H54 (cell line): ENCODE data around the gene GABRD.

Experiments used
- DNase-seq: peaks from one replicate; pipeline ENCODE4 v3.0.0; 2011; ENCODE audit warnings: low spot score, mixed read lengths; ENCODE audit not compliant: insufficient read length
- FAIRE-seq: peaks from 3 replicates; lab custom pipeline; 2011; peaks lifted over from hg19 to GRCh38; lab: Jason Lieb, UNC
- POLR2A ChIP-seq: IDR thresholded peaks from 2 replicates; pipeline ENCODE4 v1.6.1; 2011; ENCODE audit warnings: low read depth, mild to moderate bottlenecking, low read length

The GABRD gene

DNA sequence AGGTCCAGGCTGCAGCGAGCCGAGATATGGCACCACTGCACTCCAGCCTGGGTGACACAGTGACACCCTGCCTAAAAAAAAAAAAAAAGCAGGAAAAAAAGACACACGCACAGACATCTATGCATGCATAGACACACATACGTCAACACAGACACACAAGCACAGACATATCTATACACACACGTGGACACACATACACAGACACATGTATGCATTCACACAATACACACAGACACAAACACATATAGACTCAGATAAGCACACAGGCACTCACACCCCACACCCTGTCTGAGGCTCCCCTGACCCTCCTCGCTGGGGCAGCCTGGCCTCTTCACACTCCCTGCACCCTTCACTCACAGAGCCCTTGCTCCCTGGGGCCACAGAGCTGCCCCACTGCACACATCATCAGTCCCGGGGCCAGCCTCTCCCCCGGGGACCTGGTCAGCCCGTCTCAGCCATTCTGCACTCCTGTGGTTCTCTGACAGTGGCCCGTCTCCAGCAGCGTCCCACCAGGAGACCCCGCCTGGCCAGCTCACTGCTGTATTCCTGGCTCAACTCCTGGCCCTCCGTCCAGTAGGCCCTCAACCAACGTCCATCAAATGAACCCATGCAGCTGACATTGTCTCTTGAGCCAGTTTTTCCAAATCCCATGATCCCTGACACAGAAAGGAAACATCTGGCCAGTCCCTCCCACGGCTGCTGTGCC lies 26.5 kb downstream of the GABRD start:
- FAIRE-seq (no peak), DNase-seq (no peak)
- no peak for TF ChIP-seq POLR2A

DNA sequence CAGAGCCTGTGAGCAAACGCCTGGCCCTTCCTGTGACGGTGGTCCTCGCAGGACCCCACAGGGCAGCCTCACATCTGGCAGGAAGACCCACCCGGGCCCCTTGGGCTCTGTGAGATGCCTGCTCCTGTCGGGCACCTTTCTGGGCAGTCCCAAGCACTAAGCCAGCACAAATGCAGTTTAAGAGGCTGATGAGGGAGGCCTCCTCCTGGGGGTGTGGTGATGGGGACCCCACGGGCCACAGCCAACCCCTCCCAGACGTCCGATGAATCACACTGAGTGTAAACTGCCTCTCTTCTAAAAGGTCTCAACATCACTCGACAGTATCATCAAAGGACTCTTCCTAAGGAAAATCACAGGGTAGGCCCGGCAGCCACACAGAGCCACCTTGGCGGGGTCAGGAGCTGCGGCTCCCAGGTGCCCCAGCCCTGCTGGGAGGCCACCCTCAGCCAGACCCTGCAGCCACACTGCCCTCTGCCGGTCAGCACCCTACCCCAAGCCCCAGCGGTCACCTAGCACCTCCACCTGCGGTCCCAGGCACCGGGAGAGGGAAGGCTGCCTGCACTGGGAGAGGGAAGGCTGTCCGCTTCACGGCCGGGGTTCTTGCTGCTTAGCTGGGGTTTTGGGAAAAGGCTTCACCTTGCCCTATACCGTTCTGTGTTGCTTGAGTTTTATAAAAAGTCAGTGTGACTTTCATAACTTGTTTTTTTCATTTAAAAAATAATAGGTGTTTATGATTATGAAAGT lies 27.2 kb downstream of the GABRD start:
- TF ChIP-seq POLR2A = no peak
- FAIRE-seq (no peak), DNase-seq (peak; percentile 61)

DNA sequence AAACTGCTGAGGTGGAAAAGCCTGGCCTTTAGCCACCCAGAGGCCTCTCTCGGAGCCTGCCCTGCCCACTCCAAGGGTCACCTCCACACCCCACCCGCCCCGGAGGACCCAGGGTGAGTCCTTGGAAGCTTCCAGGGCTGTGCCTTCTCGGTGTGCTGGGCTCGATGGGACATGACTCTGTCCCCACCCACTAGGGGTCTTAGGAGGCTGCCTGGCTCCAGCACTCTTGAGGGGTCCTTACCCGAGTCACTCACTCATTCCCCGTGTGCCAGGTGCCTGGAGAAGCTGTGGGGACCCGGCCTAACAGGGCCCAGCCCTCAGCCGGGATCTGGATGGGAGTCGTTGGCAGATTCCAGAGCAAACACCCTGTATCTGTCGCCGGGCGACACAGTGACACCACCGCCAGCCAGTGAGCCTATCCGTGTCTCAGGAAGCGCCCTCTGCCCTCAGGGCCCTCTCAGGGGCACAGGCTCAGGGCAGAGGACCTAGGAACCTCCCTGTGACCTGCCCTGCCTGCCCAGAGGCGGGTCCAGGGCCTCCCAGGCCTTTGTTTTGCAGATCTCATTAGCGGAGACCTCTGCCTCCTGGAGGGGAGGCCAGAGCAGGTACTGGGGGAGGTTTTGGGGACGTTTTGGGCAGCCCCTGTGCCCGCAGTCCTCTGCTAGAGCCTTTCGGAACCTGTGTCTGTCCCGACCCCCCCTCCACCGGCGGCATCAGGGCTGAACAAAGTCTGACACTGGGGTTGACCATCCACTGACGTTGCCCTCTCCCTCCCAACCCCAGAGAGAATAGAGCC lies 28.0 kb downstream of the GABRD start:
- TF ChIP-seq POLR2A = no peak
- FAIRE-seq = no peak

DNA sequence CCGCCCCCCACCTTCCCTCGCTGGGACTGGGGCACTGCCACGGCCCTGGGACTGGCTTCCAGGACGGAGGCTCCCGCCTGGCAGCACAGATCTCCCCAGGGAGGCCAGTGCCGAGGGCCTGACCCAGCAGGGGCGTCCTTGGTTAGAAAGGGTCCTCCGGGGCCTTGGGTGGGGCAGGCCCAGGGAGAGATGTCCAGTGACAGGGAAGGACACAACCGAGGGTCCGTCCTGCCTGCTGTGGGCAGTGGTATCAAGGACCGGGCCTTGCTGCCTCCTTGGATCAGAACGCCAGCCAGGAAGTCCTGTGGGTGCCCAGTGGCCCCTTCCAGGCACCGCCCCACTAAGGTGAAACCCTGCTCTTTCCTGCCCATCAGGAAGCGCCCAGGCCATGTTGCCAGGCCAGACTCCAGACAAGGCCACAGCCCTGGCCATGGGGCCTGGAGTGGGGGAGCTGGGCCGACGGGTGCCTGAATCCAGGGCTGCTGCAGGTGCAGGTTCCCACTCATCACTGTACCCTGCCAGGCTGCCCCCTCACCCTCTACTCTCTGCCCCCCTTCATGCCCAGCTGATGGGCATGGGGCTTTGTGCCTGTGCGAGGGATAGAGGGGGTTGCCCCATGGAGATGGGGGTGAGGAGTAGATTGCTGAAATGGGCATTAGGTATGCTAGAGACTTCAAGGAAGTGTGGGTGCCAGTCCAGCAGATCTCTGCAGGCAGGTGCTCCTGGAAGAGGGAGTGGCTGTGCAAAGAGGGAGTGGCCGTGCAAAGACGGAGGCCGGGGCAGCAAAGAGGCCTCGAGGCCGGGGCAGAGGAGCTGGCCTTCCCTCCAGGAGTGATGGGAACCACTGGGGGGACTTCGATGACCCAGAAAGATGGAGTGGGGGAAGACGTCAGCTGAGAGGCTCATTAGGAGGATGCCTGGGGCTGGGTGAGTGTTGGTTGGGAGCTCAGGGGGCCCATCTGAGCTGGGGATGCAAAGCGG lies 28.9 kb downstream of the GABRD start:
- FAIRE-seq (no peak), DNase-seq (no peak)
- no peak for TF ChIP-seq POLR2A

More for the DNA sequence above, 28.0 kb downstream of the GABRD start:
- no peak for DNase-seq

DNA sequence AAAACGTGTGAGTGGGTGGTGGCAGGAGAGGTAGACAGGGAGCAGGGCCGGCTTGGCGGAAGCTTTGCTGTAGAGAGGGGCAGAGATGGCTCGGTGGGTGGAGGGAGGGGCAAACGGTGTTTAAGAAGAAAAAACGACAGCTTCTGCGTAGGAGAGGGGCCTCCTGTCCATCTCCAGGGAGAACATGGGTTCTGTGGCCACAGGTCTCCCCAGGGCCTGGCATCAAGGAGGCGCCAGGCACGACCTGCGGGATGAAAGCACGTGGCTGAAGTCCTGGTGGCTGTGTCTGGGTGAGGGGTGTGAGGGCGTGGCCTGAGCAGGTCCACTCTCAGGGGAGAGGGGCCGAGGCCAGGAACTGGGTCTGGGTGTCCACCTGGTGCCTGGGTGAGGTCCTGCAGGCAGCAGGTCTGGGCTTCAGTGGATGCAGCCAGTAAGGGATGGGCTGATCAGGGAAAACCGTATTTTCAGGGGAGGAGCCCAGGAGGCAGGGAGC lies 30.1 kb downstream of the GABRD start:
- DNase-seq (no peak), FAIRE-seq (no peak)
- TF ChIP-seq POLR2A = no peak

DNA sequence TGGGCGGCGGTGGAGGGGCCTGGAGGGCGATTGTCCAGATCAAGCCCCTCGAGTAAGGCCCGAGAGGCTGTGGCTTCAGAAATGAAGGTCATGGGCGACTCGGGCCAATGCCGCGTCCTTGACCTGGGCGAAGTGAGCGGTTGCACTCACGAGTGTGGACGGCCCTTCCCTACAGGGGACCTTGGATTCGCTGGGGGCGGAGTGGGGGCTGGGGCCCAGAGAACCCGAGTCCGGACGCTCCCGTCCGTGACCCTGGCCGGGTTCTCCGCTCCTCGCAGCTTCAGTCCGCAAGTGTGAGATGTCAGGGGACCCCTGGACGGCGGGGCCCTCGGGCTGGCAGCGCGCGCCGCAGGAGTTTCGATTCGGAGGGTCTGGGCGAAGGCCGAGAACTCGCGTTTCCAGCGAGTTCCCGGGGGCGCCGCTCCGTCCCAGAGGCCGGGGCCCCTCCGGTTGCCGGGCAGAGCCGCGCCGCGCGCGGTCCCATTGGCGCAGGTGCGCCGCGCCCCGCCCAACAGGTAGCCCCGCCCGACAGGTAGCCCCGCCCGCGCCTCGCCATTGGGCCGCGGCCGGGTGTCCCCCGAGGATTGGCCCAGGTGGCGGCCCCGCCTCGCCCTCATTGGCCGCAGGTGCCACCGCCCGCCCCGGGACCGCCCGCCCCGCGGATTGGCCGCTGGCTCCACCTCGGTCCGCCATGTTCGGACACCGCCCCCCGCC lies 30.7 kb downstream of the GABRD start, which contains the start of gene PRKCZ:
TSS of gene PRKCZ (plus strand) at position 694 of the 714 bp plus-strand sequence. CDS start 220 bp downstream, outside the sequence.
- no peak for TF ChIP-seq POLR2A
- DNase-seq (no peak), FAIRE-seq (no peak)

DNA sequence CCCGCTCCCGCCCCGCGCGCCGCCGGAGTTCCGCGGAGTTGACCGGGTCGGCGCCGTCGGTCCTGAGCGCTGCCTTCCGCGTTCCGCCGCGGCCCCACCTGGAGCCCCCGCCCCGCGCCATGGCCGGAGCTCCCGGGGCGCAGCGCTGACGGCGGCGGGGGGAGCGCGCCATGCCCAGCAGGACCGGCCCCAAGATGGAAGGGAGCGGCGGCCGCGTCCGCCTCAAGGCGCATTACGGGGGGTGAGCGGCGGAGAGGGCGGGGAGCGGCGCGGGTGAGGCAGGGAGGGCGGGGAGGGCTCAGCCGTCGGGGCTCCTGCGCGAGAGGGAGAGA lies 31.3 kb downstream of the GABRD start:
- FAIRE-seq = no peak
- no peak for DNase-seq
- TF ChIP-seq POLR2A = no peak

DNA sequence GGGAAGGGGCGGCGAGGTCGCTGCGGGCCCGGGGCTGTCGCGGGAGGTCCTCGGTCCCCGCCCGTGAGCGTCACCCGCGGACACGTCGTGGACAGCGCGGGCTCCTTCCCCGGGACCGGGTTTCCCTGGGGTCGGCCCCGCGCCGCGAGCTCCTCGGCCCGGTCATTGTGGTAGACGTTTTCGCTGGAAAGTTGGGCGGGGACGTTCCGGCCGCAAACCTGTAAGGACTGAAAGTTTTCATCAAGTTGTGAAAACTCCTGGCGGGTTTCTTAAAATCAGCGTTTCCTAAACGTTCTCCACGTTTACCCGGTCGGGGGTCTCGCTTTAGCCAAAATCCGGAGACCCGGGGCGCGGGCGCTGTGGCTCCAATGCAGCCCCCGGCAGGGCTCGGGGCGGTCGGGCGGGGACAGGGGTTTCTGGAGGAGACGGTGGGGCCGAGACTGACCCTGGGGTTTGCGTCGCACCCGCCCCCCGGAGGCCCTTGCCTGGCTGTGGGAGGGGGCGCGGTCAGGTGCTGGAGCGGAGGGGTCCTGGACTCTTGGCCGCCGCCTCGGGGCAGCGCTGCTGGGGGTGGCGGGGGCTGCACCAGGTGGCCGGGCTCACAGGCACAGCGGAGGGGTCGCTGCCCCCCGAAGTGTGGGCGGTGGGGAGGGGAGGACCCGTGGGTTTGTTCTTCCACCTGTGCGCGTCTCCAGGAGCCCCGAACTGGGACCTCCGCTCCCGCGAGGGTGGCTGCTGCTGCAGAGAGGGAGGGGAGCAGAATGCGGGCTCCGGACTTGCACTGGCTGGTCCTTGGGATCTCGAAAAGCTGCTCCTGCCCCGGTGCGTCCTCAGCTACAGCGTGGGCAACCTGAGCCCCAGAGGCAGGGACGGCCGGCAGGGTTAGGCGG lies 31.9 kb downstream of the GABRD start:
- DNase-seq = no peak
- no peak for FAIRE-seq
- TF ChIP-seq POLR2A = no peak

DNA sequence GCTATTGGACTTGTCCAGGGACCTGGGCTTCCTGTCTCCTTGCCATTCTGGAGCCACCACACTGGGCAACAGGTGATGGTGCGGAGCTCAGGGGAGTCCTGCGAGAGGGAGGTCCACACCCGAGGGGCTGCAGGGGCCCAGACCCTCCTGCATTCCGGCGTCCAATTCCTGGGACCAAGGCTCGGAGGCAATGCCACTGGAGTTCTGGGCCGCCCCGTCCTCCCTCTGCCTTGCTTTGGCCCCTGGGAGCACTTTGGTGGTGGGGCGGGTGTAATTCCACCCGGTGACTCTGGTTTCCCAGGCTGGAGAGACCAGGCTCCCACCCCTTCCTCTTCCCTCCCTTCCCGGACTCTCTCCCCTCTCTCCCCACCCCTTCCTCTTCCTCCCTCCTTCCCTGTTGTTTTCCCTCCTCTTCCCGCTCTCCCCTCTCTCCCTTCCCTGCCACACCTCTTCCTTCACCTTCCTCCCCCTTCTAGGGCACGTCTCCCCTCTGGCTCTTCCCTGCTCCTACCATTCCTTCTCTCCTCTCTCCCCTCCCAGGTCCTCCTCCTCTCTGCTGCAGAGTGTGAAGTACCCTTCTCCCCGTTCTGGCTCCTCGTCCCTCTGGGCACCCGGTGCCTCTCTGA lies 33.0 kb downstream of the GABRD start:
- TF ChIP-seq POLR2A = no peak
- FAIRE-seq (no peak), DNase-seq (no peak)

DNA sequence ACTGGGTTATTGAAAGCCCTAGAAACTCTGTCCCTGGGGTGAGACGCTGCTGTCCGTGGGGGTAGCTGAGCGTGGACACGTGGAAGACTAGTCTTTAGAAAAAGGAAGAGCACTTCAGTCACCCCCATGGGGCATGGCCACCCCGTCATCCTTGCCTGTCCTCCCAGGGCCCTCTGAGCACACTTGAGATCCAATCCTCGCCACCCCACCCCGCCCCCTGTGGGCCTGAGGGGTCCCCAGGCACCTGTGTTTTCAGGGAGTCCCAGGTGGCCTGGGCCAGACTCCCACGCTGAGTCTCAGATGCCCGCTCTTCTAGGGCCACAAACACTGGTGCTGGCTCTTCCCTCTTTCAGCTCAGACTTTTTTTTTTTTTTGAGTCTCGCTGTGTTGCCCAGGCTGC lies 33.6 kb downstream of the GABRD start:
- DNase-seq (no peak), FAIRE-seq (no peak)
- TF ChIP-seq POLR2A = no peak

DNA sequence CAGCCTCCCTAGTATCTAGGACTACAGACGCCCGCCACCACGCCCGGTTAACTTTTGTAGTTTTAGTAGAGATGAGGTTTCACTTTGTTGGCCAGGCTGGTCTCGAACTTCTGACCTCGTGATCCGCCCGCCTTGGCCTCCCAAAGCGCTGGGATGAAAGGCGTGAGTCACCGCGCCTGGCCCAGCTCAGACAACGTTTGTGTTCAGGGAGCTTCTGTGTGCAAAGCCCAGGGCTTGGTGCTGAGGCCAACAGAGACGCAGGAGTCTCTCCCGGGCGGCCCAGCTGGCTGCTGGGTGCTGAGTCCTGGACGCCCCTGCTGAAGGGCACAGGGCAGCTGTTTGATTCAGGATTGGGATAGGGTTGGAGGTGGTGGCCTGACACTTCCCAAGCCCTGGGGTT lies 34.1 kb downstream of the GABRD start:
- TF ChIP-seq POLR2A = no peak
- DNase-seq (no peak), FAIRE-seq (no peak)
